HG03432 (cell line): ENCODE results near the gene TYR.
"Not testable (repeated sequence)": the region's sequence is repeated elsewhere in the genome, so short reads cannot be mapped to it uniquely, and the experiment has no call there.

Source experiments
- ATAC-seq: cut with Tn5 transposase; IDR thresholded peaks from one replicate; pipeline ENCODE4 v1.9.1; 2021; ENCODE audit warnings: mild to moderate bottlenecking, moderate library complexity; ENCODE audit not compliant: unreplicated experiment

Gene TYR

DNA sequence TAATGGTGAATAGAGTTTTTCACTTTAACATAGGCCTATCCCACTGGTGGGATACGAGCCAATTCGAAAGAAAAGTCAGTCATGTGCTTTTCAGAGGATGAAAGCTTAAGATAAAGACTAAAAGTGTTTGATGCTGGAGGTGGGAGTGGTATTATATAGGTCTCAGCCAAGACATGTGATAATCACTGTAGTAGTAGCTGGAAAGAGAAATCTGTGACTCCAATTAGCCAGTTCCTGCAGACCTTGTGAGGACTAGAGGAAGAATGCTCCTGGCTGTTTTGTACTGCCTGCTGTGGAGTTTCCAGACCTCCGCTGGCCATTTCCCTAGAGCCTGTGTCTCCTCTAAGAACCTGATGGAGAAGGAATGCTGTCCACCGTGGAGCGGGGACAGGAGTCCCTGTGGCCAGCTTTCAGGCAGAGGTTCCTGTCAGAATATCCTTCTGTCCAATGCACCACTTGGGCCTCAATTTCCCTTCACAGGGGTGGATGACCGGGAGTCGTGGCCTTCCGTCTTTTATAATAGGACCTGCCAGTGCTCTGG is at the start of gene TYR:
Gene TYR, plus strand, starts transcription at position 185 of the 541 bp plus-strand sequence. Its CDS starts 79 bp downstream, at position 264.
- ATAC-seq = no peak

DNA sequence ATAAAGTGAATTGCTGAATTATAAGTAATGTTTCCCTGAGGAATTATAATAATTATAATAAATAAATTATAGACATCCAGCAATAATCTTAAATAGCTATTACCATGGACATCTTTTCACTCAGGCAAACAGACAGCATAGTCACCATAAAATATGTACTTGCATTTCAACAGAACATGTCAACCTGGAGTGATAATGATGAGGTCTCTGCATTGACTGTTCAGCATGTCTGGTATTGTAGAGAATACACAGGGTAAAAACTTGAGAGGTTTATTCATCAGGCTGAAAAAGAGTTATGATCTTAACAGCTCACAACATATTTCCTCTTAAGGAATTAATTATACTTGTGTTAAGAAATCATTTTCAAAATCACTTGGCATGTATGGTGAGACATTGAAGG is 41.1 kb upstream of the TYR start:
- ATAC-seq = no peak

DNA sequence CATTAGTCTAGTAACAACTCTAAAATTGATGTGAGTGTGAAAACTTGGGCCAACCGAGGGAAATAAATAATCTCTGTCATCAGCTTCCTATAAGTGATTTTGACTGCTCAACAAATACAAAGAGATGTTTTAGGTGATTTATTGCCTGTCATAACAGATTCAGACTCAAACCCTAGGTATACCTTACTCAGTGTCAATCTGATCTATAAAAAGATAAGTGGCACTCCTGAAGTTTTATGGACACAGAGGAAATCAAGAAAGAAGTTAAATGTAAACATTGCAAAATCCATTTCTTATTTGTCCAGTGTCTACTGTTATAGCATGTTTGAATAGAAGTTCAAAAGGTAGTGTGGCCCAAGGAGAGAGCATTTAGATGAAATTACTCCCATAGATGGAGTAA is 30.4 kb upstream of the TYR start:
- ATAC-seq = no peak

DNA sequence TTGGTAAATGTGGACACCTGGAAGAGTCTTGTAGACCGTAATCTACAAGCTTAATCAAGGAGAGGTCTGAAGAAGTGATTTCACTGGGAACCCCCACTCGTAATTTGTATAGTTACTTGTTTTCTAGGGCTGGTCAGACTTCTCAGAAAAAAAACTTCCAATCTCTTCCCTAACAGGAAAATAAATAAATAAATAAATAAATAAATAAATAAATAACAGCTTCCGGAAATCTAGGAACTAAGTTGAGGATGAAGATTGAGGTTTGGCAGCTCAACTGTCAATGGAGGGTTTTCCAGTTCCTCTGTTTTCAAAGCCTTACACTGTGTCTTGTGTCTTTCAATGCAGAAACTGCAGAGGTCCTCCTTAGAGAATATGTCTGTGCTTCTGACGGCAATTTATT is 17.7 kb upstream of the TYR start:
- ATAC-seq = no peak

DNA sequence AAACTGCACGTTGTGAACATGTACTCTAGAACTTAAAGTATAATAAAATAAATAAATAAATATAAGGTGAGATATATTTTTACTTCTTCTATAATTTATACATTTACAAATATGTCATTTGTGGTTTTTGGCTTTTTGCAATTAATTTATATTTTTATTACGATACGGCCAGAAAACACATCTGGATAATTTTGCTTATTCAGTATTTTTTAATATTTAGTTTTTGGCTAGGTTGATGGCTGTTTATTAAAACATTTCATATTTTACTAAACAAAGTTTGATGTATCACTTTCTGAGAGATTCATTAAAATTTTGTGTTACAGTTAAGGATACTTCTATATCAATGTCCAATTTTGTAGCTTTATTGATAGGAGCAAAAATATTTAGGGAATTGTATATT is 15.7 kb upstream of the TYR start:
- no peak for ATAC-seq

DNA sequence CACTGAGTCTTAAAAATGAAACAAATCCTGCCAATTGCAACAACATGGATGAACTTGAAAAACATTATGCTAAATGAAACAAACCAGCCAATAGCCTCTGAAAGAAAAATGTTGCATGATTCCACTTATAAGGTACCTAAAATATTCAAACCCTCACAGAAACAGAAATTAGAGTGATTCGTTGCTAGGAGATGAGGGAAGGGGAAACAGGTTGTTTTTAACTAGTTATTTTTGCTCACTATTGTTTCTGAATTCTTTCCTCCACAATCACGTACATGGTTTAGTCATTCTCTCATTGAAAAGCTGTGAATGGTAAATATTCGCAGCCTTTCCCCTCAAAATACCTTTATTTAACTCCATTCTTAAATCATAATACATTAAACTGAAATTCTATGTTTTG is 14.0 kb upstream of the TYR start:
- no peak for ATAC-seq

DNA sequence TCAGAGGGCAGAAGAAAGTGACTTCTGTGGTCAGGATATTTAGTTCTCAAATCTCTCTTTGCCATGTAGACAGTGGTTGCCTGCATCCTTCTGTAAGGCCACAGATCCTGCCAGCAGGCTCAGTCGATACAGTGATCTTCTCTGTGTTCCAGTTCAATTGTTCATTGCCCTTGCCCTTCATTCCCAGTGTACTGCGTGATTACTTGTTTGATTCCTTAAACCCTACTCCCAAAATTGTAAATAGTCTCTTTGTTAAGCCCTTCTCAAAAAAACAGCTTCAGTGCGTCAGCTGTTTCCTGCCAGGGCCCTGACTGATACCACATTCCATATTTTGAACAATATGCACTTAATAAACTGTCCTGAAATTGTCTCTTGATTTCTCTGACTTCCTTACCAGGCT is 9.3 kb upstream of the TYR start:
- no peak for ATAC-seq

DNA sequence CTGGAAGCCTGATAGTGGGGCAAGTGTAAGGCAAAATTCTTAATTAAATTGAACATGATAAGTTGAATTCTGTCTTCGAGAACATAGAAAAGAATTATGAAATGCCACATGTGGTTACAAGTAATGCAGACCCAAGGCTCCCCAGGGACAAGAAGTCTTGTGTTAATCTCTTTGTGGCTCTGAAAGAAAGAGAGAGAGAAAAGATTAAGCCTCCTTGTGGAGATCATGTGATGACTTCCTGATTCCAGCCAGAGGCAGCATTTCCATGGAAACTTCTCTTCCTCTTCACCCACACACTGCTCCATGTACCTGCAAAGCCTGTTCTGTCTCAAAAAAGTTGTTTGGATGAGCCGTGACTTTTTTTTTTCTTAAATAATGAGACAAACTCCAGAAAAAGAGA is 1.9 kb upstream of the TYR start:
- no peak for ATAC-seq

DNA sequence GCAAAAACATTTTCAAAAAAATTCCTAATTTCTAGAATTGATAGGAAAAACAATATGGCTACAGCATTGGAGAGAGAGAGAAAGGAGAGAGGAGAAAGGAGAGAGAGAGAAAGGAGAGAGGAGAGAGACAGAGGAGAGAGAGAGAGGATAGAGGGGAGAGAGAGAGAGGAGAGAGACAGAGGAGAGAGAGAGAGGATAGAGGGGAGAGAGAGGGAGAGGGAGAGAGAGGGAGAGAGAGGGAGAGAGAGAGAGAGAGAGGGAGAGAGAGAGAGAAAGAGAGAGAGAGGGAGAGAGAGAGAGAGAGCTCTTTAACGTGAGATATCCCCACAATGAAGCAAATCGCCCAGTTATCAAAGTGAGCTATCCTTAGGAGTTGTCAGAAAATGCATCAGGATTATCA is 737 bp upstream of the TYR start:
- no peak for ATAC-seq

DNA sequence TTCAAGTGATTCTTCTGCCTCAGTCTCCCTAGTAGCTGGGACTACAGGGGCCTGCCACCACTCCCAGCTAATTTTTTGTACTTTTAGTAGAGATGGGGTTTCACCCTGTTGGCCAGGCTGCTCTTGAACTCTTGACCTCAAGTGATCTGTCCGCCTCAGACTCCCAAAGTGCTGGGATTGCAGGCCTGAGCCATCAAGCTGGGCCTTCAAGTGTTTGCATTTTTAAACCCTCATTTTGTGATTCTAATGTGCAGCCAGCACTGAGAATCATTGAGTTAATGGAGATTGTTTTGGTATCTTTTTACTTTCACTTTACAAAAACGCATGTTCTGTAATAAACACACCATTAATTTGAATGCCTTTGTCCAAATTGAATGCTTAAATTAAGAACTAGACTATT is 3.4 kb downstream of the TYR start:
- no peak for ATAC-seq

DNA sequence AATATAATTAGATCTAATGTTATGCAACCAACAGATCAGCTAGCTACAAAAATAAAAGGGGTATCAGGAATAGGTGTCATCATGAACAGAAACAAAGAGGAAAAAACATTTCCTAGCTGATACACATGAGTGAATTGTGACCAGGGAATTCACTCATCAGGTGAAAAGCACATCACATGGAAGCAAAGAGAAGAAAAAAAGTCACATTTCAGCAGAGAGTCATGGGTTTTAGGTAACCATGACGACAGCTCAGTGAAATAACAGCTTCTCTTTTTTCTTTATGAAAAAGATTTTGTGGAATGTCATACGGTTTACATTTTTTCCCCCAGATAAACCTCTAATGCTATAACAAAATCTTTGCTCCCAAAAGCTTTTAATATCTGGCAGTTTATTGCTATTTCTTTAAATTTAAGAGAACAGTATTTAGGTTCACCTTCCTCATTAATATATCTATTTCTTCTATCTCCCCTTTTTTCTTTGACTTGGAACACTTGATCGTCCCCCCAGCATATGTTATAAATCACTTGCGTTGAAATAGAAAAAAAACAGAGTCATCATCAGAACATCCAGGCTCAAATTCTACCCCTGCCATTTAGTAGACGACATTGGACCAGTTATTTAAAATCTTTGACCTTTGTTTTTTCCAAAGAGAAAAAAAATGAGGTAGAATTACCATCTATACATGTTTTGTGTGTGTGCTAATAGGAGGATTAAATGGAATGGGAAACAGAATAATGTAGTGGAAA is 5.3 kb downstream of the TYR start:
- no peak for ATAC-seq

DNA sequence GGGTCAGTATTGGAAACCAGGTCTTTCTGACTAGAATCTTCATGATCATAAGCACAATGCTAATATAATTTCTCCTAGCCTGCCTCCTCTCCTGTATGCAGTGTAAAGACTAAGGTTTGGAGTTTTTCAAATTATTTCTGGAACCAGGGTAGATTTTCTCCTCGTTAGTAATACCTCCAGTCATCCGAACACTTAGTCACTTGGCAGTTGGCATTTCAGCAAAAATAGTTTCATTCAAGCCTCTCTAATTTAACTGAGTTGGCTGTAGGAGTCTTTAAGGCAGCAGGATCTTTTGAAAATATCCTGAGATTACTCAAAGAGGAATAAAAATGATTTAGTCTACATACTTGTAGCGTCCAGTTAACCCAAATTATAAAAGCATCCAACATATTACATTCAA is 6.3 kb downstream of the TYR start:
- no peak for ATAC-seq

DNA sequence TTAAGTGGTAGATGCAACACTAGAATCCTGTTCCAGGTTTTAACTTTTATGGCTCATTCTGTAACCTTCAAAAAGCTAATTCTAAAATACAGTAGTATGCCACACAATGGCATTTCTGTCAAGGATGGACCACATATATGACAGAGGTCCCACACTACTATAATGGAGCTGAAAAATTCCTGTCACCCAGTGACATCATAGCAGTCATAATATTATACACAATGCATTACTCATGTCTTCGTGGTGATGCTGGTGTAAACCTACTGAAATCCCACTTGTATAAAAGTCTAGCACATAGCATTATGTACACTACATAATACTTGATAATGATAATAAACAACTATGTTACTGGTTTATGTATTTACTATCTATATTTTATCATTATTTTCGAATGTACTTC is 12.1 kb downstream of the TYR start:
- ATAC-seq = no peak

DNA sequence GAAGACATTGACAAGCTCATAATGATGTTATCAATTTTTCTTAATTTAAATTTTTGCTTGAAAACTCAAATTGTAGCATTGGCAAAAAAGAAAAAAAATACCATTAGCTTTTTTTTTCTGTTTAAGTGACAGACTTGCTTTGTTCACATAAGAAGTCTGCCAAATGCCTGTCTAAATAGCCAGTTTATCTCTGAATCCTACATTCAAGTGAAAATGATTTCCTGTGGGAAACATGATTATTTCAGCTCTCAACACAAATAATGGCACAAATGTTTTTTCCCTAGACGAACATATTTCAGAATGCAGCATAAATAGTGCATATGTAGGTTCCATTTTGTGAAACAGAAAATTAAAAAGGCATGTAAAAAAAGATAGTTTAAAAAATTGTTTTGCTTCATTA is 23.5 kb downstream of the TYR start:
- no peak for ATAC-seq

DNA sequence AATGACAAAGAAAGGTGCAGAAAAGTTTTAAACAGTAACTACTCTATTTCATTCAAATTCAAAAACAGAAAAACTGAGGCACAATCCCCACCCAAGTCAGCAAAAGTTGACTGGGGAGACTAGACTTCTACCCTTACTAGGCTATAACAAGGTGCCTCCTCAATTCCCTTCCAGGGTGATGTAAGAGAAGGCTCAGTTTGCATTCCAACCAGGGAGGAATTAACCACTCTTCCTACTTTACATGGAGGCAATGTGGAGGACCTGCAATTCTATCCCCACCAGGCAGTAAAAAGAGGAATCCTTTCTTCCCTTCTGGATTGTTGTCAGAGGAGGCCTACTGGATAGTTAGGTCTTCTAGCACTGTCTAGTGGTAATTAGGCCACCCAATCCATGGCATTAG is 26.1 kb downstream of the TYR start:
- ATAC-seq = no peak

DNA sequence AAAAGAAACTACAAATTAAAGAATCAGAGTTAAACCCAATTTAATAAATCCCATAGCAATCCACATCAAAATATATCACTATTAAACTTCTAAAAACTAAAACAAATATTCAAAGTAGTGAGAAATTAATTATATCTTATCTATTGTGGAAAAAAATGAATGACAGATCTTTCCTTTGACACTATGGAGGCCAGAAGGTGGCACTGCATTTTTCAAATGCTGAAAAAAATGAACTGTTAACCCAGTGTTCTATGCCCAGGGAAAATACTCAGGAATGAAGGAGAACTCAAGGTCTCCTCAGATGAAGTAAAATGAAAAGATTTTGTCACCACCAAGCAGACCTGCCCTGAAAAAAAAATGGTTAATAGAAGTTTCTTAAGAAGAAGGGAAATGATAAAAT is 27.7 kb downstream of the TYR start:
- ATAC-seq = no peak

DNA sequence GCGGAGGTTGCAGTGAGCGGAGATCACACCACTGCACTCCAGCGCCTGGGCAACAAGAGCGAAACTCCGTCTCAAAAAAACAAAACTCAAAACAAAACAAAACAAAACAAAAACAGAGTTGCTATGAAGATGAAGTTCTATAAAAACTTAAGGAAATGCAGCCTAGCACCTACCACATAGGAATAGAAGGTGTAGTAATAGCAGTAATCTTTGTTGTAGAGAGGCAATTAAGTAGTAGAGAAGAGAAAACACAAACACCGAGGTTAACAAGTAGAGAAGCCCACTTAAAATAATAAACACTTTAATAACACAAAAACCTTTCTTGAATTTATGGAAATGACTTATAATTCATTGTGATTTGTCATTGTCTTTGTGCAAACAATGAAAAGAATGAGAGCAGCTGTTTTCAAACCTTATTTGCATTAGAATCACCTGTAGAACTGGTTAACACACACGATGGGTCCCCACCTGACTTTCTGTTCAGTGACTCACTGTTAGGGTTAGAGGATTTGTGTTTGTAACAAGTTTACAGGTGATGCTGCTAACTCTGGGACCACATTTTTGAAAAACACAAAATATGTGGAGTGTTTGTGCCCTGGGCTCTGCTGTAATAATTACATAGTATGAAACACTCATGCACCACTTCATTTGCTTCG is 43.1 kb downstream of the TYR start:
- ATAC-seq = no peak

DNA sequence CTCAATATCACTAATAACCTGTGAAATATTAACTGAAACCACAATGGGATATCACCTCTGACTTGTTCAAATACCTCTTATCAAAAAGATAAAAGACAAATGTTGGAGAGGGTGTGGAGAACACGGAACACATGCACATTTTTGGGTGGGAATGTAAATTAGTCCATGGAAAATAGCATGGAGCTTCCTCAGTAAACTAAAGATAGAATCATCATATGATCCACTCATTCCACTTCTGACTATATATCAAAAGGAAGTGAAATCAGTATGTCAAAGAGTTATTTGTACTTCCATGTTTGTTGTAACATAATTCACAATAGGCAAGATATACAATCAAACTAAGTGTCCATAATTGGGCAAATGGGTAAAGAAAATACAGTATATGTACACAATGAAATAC is 57.4 kb downstream of the TYR start:
- no peak for ATAC-seq

DNA sequence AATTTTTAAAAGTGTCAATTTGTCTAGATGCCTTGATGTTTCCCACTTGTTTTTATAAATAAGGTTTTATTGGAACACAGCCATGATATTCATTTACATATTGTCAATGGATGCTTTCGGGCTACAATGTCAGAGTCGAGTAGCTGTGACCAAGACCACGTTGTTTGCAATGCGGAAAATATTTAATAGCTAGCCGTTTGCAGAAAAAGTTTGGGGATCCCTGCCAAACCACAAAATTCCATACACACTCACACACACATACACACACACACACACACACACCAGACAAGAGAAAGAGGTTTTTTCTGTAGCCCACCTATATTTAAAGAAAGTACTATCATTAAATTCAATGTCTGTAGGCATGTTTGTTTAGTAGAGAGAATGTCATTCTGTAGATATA is 58.3 kb downstream of the TYR start:
- no peak for ATAC-seq

DNA sequence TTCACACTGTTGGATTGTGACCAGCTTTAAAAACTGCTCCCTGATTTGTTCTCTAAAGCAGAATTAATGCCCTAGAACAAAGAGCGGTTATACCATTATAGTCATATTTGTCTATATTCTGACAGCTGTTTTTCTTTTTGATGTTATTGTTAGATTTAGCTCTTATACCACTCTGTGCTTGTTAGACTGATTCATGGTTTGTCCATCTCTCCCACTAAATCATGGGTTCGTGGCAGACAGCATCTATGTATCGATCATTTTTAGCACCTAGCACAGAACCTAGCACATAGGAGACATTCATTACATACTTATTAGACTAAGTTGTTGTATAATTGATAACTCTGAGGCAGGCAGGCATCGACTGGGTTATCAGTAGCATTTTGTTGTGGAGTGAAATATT is 69.3 kb downstream of the TYR start:
- ATAC-seq = not testable (repeated sequence)

DNA sequence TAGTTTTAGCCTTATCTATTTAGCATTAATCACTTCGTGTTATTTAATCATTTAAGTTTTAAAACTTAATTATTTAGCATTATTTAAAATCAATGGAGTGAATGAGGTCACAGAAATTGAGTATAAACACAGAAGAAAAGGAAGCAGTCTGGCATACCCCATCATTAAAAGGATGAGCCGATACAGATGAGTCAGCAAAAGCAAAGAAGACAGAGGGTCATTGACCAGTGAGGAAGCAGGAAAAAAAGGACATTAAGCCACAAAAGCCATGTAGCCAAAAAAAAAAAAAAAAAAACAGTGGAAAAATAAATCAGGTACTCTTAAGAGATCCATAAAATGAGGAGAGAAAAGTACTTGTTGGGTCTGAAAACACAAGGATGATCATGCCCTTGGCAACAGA is 71.5 kb downstream of the TYR start:
- ATAC-seq = no peak

DNA sequence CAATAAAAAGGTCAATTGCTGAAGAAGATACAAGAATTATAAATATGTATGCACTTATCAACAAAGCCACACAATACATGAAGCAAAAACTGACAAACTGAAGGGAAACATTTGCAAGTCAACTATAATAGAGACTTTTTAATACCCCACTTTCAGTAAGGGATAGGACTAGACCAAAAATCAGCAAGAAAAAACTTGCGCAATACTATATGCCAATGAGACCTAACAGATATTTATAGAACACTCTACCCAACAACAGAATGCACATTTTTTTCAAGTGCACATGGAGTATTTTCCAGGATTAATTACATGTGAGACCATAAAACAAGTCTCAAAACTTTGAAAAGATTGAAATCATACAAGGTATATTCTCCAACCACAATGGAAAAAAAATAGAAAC is 83.8 kb downstream of the TYR start:
- ATAC-seq = not testable (repeated sequence)
